ENCODE results near the gene OPCML. TPM values are rescaled to one million over a fixed set of nuclear protein-coding genes. Genes with fewer than 3 reads are reported as not detected.

Gene OPCML
- total and polyA plus RNA-seq, 4 donors, result under 0.01 to 0.01 TPM; not detected in 2

GRCh38 chr11:133251841-133252240 is 280.5 kb downstream of the OPCML start:
- Histone ChIP-seq H3K36me3 (ENCODE audit: control insufficient read depth in 4 of 4, insufficient read depth in 3 of 4, low read depth in 1 of 4, low read length in 3 of 4) (no peaks in the 10 kb centered on the region), H3K27ac (ENCODE audit: low read depth in 1 of 2, low read length in 2 of 2) (no peak overlapping the region), H3K4me3 (ENCODE audit: low read depth in 1 of 3, low read length in 3 of 3) (no peak overlapping the region), H3K4me1 (ENCODE audit: control insufficient read depth in 4 of 4, insufficient read depth in 4 of 4, low read length in 3 of 4) (no peaks in the 10 kb centered on the region), H3K9ac (ENCODE audit: low read depth in 1 of 2, low read length in 2 of 2) (no peak overlapping the region), H3K27me3 (ENCODE audit: control insufficient read depth in 4 of 4, insufficient read depth in 4 of 4, low read length in 3 of 4) (no peaks in the 10 kb centered on the region), H3K9me3 (ENCODE audit: control insufficient read depth in 4 of 4, low read length in 3 of 4) (no peaks in the 10 kb centered on the region)
- no peak for DNase-seq (ENCODE audit: low spot score)
- TF ChIP-seq, protein P1, sequence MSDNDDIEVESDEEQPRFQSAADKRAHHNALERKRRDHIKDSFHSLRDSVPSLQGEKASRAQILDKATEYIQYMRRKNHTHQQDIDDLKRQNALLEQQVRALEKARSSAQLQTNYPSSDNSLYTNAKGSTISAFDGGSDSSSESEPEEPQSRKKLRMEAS (IDR thresholded peaks at IDR 0.05), result no peak
- TF ChIP-seq HNF4A (conservative IDR thresholded peaks at IDR 0.05) (no peak), YY1 (IDR thresholded peaks at IDR 0.05) (no peak), CTCF (IDR thresholded peaks at IDR 0.05; ENCODE audit: low read depth, low read length, missing input control) (no peak), HNF4G (IDR thresholded peaks at IDR 0.05) (no peak), FOXA2 (IDR thresholded peaks at IDR 0.05) (no peak), TAF1 (conservative IDR thresholded peaks at IDR 0.05) (no peak), JUND (IDR thresholded peaks at IDR 0.05) (no peak), RAD21 (IDR thresholded peaks at IDR 0.05) (no peak), REST (IDR thresholded peaks at IDR 0.05) (no peak), SP1 (IDR thresholded peaks at IDR 0.05) (no peak), EGR1 (IDR thresholded peaks at IDR 0.05; ENCODE audit: low read depth in 2 of 2) (no peak), NR2F2 (IDR thresholded peaks at IDR 0.05) (no peak), RXRA (IDR thresholded peaks at IDR 0.05) (no peak), FOXA1 (IDR thresholded peaks at IDR 0.05) (no peak), GABPA (IDR thresholded peaks at IDR 0.05 in 1 of 2, conservative IDR thresholded peaks at IDR 0.05 in 1 of 2) (no peak), ATF3 (IDR thresholded peaks at IDR 0.05) (no peak)
- TF ChIP-seq, protein P2, sequence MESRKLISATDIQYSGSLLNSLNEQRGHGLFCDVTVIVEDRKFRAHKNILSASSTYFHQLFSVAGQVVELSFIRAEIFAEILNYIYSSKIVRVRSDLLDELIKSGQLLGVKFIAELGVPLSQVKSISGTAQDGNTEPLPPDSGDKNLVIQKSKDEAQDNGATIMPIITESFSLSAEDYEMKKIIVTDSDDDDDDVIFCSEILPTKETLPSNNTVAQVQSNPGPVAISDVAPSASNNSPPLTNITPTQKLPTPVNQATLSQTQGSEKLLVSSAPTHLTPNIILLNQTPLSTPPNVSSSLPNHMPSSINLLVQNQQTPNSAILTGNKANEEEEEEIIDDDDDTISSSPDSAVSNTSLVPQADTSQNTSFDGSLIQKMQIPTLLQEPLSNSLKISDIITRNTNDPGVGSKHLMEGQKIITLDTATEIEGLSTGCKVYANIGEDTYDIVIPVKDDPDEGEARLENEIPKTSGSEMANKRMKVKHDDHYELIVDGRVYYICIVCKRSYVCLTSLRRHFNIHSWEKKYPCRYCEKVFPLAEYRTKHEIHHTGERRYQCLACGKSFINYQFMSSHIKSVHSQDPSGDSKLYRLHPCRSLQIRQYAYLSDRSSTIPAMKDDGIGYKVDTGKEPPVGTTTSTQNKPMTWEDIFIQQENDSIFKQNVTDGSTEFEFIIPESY (IDR thresholded peaks at IDR 0.05), result no peak
- 60% methylated on average over 3 of the region's 3 CpGs for WGBS
